HG03460 (cell line): ENCODE measurements around the gene FTH1.

ENCODE experiments used
- ATAC-seq: cut with Tn5 transposase; IDR thresholded peaks from one replicate; pipeline ENCODE4 v1.9.1; 2021; ENCODE audit not compliant: unreplicated experiment

The FTH1 gene

DNA sequence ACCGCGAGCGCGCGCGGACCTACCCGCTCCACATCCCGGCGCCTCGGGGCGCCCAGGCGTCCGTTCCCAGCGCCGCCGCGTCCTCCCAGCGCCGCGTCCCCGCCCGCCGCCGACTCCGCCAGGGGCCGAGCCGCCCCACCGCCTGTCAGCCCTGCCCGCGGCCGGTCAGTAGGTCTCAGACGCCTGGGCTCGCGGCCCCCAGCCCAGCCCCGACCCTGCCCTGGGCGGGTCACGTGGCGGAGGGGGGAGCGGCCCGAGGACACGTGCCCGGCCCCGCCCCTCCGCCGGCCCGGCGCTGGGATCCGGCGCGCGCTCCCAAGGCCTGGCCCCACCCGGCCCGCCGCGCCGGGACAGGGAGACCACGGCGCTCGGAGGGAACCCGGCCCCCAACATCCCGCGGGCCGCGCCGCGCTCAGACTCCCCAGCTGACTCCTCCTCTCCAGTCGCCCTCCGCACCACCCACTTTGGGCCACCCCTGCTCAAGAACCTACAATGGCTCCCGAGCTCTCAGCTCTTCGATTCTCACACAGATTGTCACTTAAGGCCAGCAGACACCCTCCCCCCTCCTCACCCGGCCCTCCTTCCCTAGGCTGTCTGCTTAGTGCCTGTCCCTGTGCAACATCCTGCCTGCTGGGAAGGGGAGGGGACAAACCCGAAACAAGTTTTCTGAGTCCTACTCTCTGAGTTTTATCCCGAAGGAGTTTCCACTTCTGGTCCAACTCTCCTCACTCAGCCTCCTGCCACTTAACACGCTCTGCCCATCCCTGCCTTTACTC, 49.9 kb downstream of the FTH1 start, which contains the start of gene RAB3IL1:
RAB3IL1 (minus strand) TSS at position 233 of the 776 bp plus-strand sequence; CDS start at position 34, 199 bp downstream.
- no peak for ATAC-seq

DNA sequence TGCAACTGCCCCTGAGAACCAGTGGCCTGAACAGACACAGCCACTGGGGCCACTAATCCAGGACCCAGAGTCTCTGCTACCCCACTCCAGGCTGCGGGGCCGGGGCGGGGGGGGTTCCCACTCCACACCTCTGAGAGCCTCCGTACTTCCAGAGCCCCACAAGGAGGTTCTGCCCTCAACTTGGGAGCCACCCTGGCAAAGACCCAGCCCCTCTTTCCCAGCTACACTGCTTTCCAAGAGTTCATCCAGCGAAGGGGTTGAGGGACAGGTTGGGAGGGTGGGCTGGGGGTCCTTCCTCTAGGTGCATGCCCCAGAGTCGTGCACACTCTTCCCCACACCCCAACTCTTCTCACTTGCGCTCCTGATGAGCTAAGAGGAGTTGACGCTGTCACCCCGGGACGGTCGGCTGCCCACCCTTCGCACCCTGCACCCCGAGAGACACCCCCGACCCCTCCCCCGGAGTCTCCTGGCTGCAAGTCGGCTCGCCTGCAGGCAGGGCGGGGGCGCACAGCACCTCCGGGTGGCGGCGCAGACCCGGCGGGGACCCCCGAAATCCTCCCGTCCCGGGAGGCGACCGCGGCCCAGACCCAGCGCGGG, 50.6 kb downstream of the FTH1 start:
- ATAC-seq: no peak

DNA sequence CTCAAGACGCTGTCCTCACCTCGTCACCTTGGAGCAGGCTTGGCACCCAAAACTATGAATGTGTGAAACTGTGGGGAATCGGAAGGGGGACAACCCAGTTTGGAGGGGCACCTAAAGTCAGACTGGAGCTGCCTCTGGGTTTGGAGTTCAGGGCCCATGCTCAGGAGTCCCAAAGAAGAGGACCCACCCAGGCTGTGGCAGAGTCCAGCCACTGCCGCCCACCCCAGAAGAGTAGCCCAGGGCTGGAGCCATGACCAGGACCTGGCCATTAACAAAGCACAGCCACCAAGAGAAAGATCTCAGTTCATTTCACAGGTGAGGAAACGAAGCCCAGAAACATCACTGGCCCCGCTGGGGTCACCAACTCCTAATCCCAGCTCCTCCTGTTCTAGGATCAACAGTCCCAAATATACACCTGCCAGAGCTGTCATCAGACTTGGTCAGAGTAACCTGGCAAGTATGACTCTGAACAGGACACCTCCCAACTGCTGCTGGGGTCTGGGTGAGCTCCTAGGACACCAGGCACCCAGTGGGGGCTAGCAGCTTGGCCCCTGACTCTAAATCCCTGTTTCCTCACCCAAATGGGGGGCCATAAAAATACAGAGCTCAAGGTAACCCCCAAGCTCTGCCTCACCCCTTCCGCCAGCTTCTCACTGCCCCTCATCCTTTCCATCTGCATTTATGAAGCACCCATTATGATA, 52.8 kb downstream of the FTH1 start:
- ATAC-seq: no peak
